Upper lobe of left lung (tissue), 6 donors: Measurements from ENCODE around the gene PEF1. TPM values are rescaled to one million over a fixed set of nuclear protein-coding genes. Genes with fewer than 3 reads are reported as not detected.

Experiments used
- ATAC-seq, 2 donors: fragments of 200-7000 bp; cut with Tn5 transposase; one replicate each; pipeline ENCODE4 v1.9.1; 2022; ENCODE audit warnings: mild to moderate bottlenecking in 2 of 2, moderate library complexity in 2 of 2; ENCODE audit not compliant: low FRiP score in 2 of 2
- DNase-seq, 2 donors: peaks; one replicate each; pipeline ENCODE4 v3.0.0-alpha.2; 2019 to 2020
- H3K27ac ChIP-seq, 4 donors: fragments of 200-600 bp; sonication (generic); one replicate each; pipeline ENCODE4 v1.5.1; 2016 to 2019
- H3K27me3 ChIP-seq, 4 donors: fragments of 200-600 bp; sonication (generic); one replicate each; pipeline ENCODE4 v1.5.1; 2017 to 2019
- H3K36me3 ChIP-seq, 4 donors: fragments of 200-600 bp; sonication (generic); one replicate each; pipeline ENCODE4 v1.5.1; 2016 to 2019
- H3K4me1 ChIP-seq, 4 donors: fragments of 200-600 bp; sonication (generic); one replicate each; pipeline ENCODE4 v1.5.1; 2018 to 2019
- H3K4me3 ChIP-seq, 4 donors: fragments of 200-600 bp; sonication (generic); one replicate each; pipeline ENCODE4 v1.5.1; 2017 to 2019; ENCODE audit warnings: mild to moderate bottlenecking in 2 of 4, moderate library complexity in 1 of 4
- H3K9me3 ChIP-seq, 4 donors: fragments of 200-600 bp; sonication (generic); one replicate each; pipeline ENCODE4 v1.5.1; 2018 to 2019
- CTCF ChIP-seq, 6 experiments: fragments of 450-650 bp in 4 of 6; fragments of 200-600 bp in 2 of 6; sonication (generic) in 2 of 6; IDR thresholded peaks; one replicate each; pipeline ENCODE4 v1.5.1; 2016 to 2019; ENCODE audit warnings: antibody characterized with exemption in 6 of 6
- EP300 ChIP-seq, 4 donors: sonication (generic); formaldehyde crosslinking; IDR thresholded peaks; one replicate each; pipeline ENCODE4 v1.5.1; 2017; ENCODE audit warnings: antibody characterized with exemption in 4 of 4, control low read depth in 2 of 4
- POLR2A ChIP-seq, 4 donors: fragments of 450-650 bp; IDR thresholded peaks; one replicate each; pipeline ENCODE4 v1.5.1; 2016 to 2017; ENCODE audit warnings: antibody characterized with exemption in 4 of 4, mild to moderate bottlenecking in 2 of 4
- POLR2AphosphoS5 ChIP-seq, 2 donors: sonication (generic); formaldehyde crosslinking; IDR thresholded peaks; one replicate each; pipeline ENCODE4 v1.5.1; 2017; ENCODE audit warnings: antibody characterized with exemption in 2 of 2
- WGBS, 2 donors: methylation state at CpG; one replicate each; pipeline ENCODE4 v1.1.5; 2017 to 2018; 5-methylcytosine and 5-hydroxymethylcytosine counted together
- total RNA-seq, 6 donors: library from RNA; depleted of rRNA in 4 of 6; stranded (reverse); fragments of >200 nt in 4 of 6; gene quantifications; one replicate each; pipeline versions ENCODE4 v1.1.0 to v1.2.1, GENCODE V29; 2016 to 2021
- donor health status: DM: no; HTN: no; CAD: no; lungs with moderate emphysema.
- donor health status: DM: no; HTN: yes; CAD: no; lungs with severe emphysema.

Gene PEF1
- total RNA-seq, 6 donors from 2014 or later = 52.4 to 135 (median 77.4) TPM

GRCh38 chr1:31586376-31587327, 58.0 kb downstream of the PEF1 start:
- peak overlapping the region; percentile 85 to 92 (median 90) for H3K27ac ChIP-seq
- ATAC-seq = no peak

GRCh38 chr1:31585736-31586365, 58.8 kb downstream of the PEF1 start:
- Histone ChIP-seq H3K4me3 (no peak overlapping the region), H3K27ac (peak overlapping the region in 3 of 4 donors; percentile 77 to 91 (median 85)), H3K27me3 (no peaks in the 10 kb centered on the region), H3K4me1 (peaks cover 66 to 75% (median 69%) of the 10 kb centered on the region in 4 donors), H3K36me3 (peaks cover 0 to 50% (median 13%) of the 10 kb centered on the region in 4 donors), H3K9me3 (no peaks in the 10 kb centered on the region)
- no peak for DNase-seq
- no peak for ATAC-seq
- WGBS, 2 donors = 84 to 89% methylated on average over 7 to 11 of the region's 11 CpGs
- TF ChIP-seq POLR2A (IDR thresholded peaks at IDR 0.05) (no peak), EP300 (IDR thresholded peaks at IDR 0.05) (no peak), POLR2AphosphoS5 (IDR thresholded peaks at IDR 0.05) (no peak), CTCF (IDR thresholded peaks at IDR 0.05) (no peak)

More at GRCh38 chr1:31586376-31587327, 58.0 kb downstream of the PEF1 start:
- peak in 1 of 2 donors; percentile 81 for DNase-seq
- Histone ChIP-seq H3K27me3 (no peaks in the 10 kb centered on the region), H3K36me3 (peaks cover 0 to 50% (median 13%) of the 10 kb centered on the region in 4 donors), H3K4me1 (peaks cover 66 to 71% (median 68%) of the 10 kb centered on the region in 4 donors), H3K4me3 (no peak overlapping the region), H3K9me3 (no peaks in the 10 kb centered on the region)
- TF ChIP-seq EP300 (IDR thresholded peaks at IDR 0.05) (no peak), CTCF (IDR thresholded peaks at IDR 0.05) (no peak), POLR2A (IDR thresholded peaks at IDR 0.05) (no peak), POLR2AphosphoS5 (IDR thresholded peaks at IDR 0.05) (no peak)
- 81 to 86% methylated on average over 17 to 29 of the region's 47 CpGs for WGBS, 2 donors

GRCh38 chr1:31584869-31585735, 59.6 kb downstream of the PEF1 start:
- Histone ChIP-seq H3K9me3 (no peaks in the 10 kb centered on the region), H3K36me3 (peaks cover 0 to 50% (median 13%) of the 10 kb centered on the region in 4 donors), H3K4me1 (peaks cover 66 to 75% (median 71%) of the 10 kb centered on the region in 4 donors), H3K4me3 (no peak overlapping the region), H3K27ac (peak overlapping the region; percentile 21 to 85 (median 79)), H3K27me3 (no peaks in the 10 kb centered on the region)
- WGBS, 2 donors = 88 to 91% methylated on average over 13 to 26 of the region's 27 CpGs
- peak in 1 of 2 donors; percentile 70 for DNase-seq
- TF ChIP-seq POLR2A (IDR thresholded peaks at IDR 0.05) (no peak), EP300 (IDR thresholded peaks at IDR 0.05) (no peak), POLR2AphosphoS5 (IDR thresholded peaks at IDR 0.05) (no peak), CTCF (IDR thresholded peaks at IDR 0.05) (no peak)
- no peak for ATAC-seq

- H3K27ac ChIP-seq = peak overlapping the region; percentile 21 to 85 (median 79)
- H3K27me3 ChIP-seq = no peaks in the 10 kb centered on the region
- peak; percentile 79 to 85 for DNase-seq
- 39 to 56% methylated on average over 9 to 13 of the region's 13 CpGs for WGBS, 2 donors
- H3K4me1 ChIP-seq = peaks cover 64 to 70% (median 68%) of the 10 kb centered on the region in 4 donors
- TF ChIP-seq CTCF (IDR thresholded peaks at IDR 0.05) (no peak), POLR2AphosphoS5 (IDR thresholded peaks at IDR 0.05) (peak in 1 of 2 donors; percentile 33), EP300 (IDR thresholded peaks at IDR 0.05) (peak in 2 of 4 donors; percentile 8 to 37), POLR2A (IDR thresholded peaks at IDR 0.05) (peak in 1 of 4 donors; percentile 12)
- no peaks in the 10 kb centered on the region for H3K9me3 ChIP-seq
- peak overlapping the region in 2 of 4 donors; percentile 8 to 21 for H3K4me3 ChIP-seq
- ATAC-seq = peak in 1 of 2 donors; percentile 44
- peaks cover 0 to 50% (median 13%) of the 10 kb centered on the region in 4 donors for H3K36me3 ChIP-seq
These were observed 60.4 kb downstream of the PEF1 start for GRCh38 chr1:31583995-31584868.
